ENCODE results near the gene A2ML1. TPM values are rescaled to one million over a fixed set of nuclear protein-coding genes. Genes with fewer than 3 reads are reported as not detected.
"Not testable (repeated sequence)": the region's sequence is repeated elsewhere in the genome, so short reads cannot be mapped to it uniquely, and the experiment has no call there.

The A2ML1 gene
- total RNA-seq, 2 donors from 2014 or later, result not detected

GRCh38 chr12:8855891-8856290 lies 33.5 kb downstream of the A2ML1 start:
- no peaks in the 10 kb centered on the region for H3K9me3 Mint-ChIP-seq
- no peaks in the 10 kb centered on the region for H3K36me3 Mint-ChIP-seq (ENCODE audit: low read depth)
- no peak overlapping the region for H3K27ac Mint-ChIP-seq
- no peak for ATAC-seq (replicated peaks)
- no peaks in the 10 kb centered on the region for H3K4me1 Mint-ChIP-seq
- H3K4me3 Mint-ChIP-seq, result no peak overlapping the region
- H3K27me3 Mint-ChIP-seq, result no peaks in the 10 kb centered on the region

GRCh38 chr12:8859448-8859847 lies 37.0 kb downstream of the A2ML1 start:
- not testable (repeated sequence) for H3K36me3 Mint-ChIP-seq (ENCODE audit: low read depth); H3K4me1 Mint-ChIP-seq; H3K27ac Mint-ChIP-seq; H3K27me3 Mint-ChIP-seq; H3K4me3 Mint-ChIP-seq; H3K9me3 Mint-ChIP-seq; ATAC-seq (replicated peaks)

GRCh38 chr12:8860165-8860961 lies 37.9 kb downstream of the A2ML1 start:
- H3K36me3 Mint-ChIP-seq (ENCODE audit: low read depth), result no peaks in the 10 kb centered on the region
- no peaks in the 10 kb centered on the region for H3K27me3 Mint-ChIP-seq
- H3K4me1 Mint-ChIP-seq, result no peaks in the 10 kb centered on the region
- no peaks in the 10 kb centered on the region for H3K9me3 Mint-ChIP-seq
- H3K4me3 Mint-ChIP-seq, result no peak overlapping the region
- no peak overlapping the region for H3K27ac Mint-ChIP-seq
- no peak for ATAC-seq (replicated peaks)

GRCh38 chr12:8866429-8866828 lies 44.0 kb downstream of the A2ML1 start:
- Mint-ChIP-seq H3K4me3 (no peak overlapping the region), H3K36me3 (ENCODE audit: low read depth) (no peaks in the 10 kb centered on the region)

GRCh38 chr12:8867009-8867408 lies 44.6 kb downstream of the A2ML1 start:
- ATAC-seq (replicated peaks), result no peak
- no peak overlapping the region for H3K27ac Mint-ChIP-seq
- no peaks in the 10 kb centered on the region for H3K36me3 Mint-ChIP-seq (ENCODE audit: low read depth)
- H3K4me1 Mint-ChIP-seq, result no peaks in the 10 kb centered on the region
- no peak overlapping the region for H3K4me3 Mint-ChIP-seq
- H3K9me3 Mint-ChIP-seq, result no peaks in the 10 kb centered on the region
- H3K27me3 Mint-ChIP-seq, result no peaks in the 10 kb centered on the region

More at GRCh38 chr12:8866429-8866828, 44.0 kb downstream of the A2ML1 start:
- no peak for ATAC-seq (replicated peaks)
- Mint-ChIP-seq H3K4me1 (no peaks in the 10 kb centered on the region), H3K9me3 (no peaks in the 10 kb centered on the region), H3K27me3 (no peaks in the 10 kb centered on the region), H3K27ac (no peak overlapping the region)

GRCh38 chr12:8867786-8868185 lies 45.4 kb downstream of the A2ML1 start:
- Mint-ChIP-seq H3K27me3 (no peaks in the 10 kb centered on the region), H3K27ac (no peak overlapping the region), H3K4me1 (no peaks in the 10 kb centered on the region), H3K9me3 (no peaks in the 10 kb centered on the region), H3K36me3 (ENCODE audit: low read depth) (no peaks in the 10 kb centered on the region), H3K4me3 (no peak overlapping the region)
- ATAC-seq (replicated peaks), result no peak

- Mint-ChIP-seq H3K27ac (no peak overlapping the region), H3K4me3 (no peak overlapping the region), H3K9me3 (no peaks in the 10 kb centered on the region), H3K27me3 (peaks cover 3% of the 10 kb centered on the region), H3K36me3 (ENCODE audit: low read depth) (no peaks in the 10 kb centered on the region), H3K4me1 (no peaks in the 10 kb centered on the region)
- ATAC-seq (replicated peaks), result no peak
Observed at GRCh38 chr12:8870586-8870985, 48.2 kb downstream of the A2ML1 start.

- ATAC-seq (replicated peaks), result no peak
Observed at GRCh38 chr12:8871068-8871467, 48.6 kb downstream of the A2ML1 start.

GRCh38 chr12:8876887-8877286 lies 54.5 kb downstream of the A2ML1 start:
- no peak overlapping the region for H3K27ac Mint-ChIP-seq
- ATAC-seq (replicated peaks), result no peak

More at GRCh38 chr12:8871068-8871467, 48.6 kb downstream of the A2ML1 start:
- Mint-ChIP-seq H3K27me3 (peaks cover 5% of the 10 kb centered on the region), H3K27ac (no peak overlapping the region), H3K4me3 (no peak overlapping the region), H3K36me3 (ENCODE audit: low read depth) (no peaks in the 10 kb centered on the region), H3K4me1 (no peaks in the 10 kb centered on the region), H3K9me3 (no peaks in the 10 kb centered on the region)

GRCh38 chr12:8886502-8887284 lies 64.3 kb downstream of the A2ML1 start:
- H3K27ac Mint-ChIP-seq, result no peak overlapping the region
- H3K4me1 Mint-ChIP-seq, result no peaks in the 10 kb centered on the region
- no peaks in the 10 kb centered on the region for H3K27me3 Mint-ChIP-seq
- H3K36me3 Mint-ChIP-seq (ENCODE audit: low read depth), result no peaks in the 10 kb centered on the region
- no peaks in the 10 kb centered on the region for H3K9me3 Mint-ChIP-seq
- no peak overlapping the region for H3K4me3 Mint-ChIP-seq
- ATAC-seq (replicated peaks), result no peak

More at GRCh38 chr12:8876887-8877286, 54.5 kb downstream of the A2ML1 start:
- Mint-ChIP-seq H3K4me1 (no peaks in the 10 kb centered on the region), H3K9me3 (no peaks in the 10 kb centered on the region), H3K4me3 (no peak overlapping the region), H3K36me3 (ENCODE audit: low read depth) (no peaks in the 10 kb centered on the region), H3K27me3 (peaks cover 7% of the 10 kb centered on the region)

- Mint-ChIP-seq H3K27ac (no peak overlapping the region), H3K27me3 (no peaks in the 10 kb centered on the region), H3K36me3 (ENCODE audit: low read depth) (no peaks in the 10 kb centered on the region), H3K9me3 (no peaks in the 10 kb centered on the region), H3K4me3 (no peak overlapping the region), H3K4me1 (no peaks in the 10 kb centered on the region)
- ATAC-seq (replicated peaks), result no peak
Observed at GRCh38 chr12:8887285-8887715, 64.9 kb downstream of the A2ML1 start.

- no peak overlapping the region for H3K27ac Mint-ChIP-seq
- no peaks in the 10 kb centered on the region for H3K4me1 Mint-ChIP-seq
- no peaks in the 10 kb centered on the region for H3K9me3 Mint-ChIP-seq
- peak; percentile 55 for ATAC-seq (replicated peaks)
- peak overlapping the region; percentile 67 for H3K4me3 Mint-ChIP-seq
- no peaks in the 10 kb centered on the region for H3K27me3 Mint-ChIP-seq
- no peaks in the 10 kb centered on the region for H3K36me3 Mint-ChIP-seq (ENCODE audit: low read depth)
Observed at GRCh38 chr12:8890313-8891085, 68.1 kb downstream of the A2ML1 start.

- Mint-ChIP-seq H3K4me3 (no peak overlapping the region), H3K9me3 (no peaks in the 10 kb centered on the region), H3K27me3 (no peaks in the 10 kb centered on the region), H3K27ac (no peak overlapping the region), H3K36me3 (ENCODE audit: low read depth) (no peaks in the 10 kb centered on the region), H3K4me1 (no peaks in the 10 kb centered on the region)
- no peak for ATAC-seq (replicated peaks)
Observed at GRCh38 chr12:8891976-8892375, 69.6 kb downstream of the A2ML1 start.

GRCh38 chr12:8894378-8894777 lies 72.0 kb downstream of the A2ML1 start:
- no peak overlapping the region for H3K4me3 Mint-ChIP-seq
- no peaks in the 10 kb centered on the region for H3K27me3 Mint-ChIP-seq
- H3K9me3 Mint-ChIP-seq, result no peaks in the 10 kb centered on the region
- no peak for ATAC-seq (replicated peaks)
- H3K36me3 Mint-ChIP-seq (ENCODE audit: low read depth), result no peaks in the 10 kb centered on the region
- no peak overlapping the region for H3K27ac Mint-ChIP-seq
- no peaks in the 10 kb centered on the region for H3K4me1 Mint-ChIP-seq
